ENCODE results near the gene EHBP1.

EHBP1 gene

DNA sequence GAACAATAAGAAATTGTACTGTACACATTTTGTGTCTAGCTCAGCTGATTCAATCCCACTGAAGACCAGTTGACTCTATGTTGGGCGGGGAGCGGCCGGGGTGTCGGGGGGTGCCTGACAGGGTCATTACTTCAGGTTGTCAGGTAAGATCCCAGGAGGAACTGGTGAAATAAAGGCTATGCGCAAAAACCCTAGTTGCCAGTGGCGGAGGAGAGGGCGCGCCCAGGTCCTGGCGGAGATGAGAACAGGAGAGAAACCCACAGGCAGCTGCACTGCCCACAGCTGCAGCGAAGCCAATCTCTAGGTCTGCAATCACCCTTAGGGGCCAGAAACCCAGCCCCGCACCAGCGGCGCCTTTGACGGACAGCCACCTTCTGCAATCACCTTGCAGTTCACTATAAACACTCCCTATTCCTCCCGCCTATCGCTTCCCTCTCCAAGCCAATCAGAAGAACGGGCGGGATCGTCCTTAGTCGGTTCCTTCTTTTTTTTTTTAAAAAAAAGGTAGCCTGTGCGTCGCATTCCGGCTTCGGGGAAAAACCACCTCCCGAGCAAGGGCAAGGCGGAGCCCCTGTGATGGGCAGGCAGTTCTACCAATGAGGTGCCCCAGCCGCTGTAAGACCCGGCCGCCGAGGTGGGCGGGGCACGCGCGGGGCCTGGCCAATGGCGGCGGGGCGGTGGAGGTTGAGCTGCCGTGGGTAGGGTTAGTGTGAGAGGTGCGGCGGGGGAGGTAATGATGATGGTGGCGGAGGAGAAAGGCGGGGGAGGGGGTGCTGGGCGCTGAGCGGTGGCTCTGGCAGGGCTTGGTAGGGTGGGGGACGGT, at the start of gene EHBP1:
TSS of gene EHBP1 (plus strand) at position 707 of the 823 bp plus-strand sequence. CDS start 1,479 bp downstream, outside the sequence.
- peak; percentile 93 for DNase-seq (ENCODE audit: low read depth, low spot score)

DNA sequence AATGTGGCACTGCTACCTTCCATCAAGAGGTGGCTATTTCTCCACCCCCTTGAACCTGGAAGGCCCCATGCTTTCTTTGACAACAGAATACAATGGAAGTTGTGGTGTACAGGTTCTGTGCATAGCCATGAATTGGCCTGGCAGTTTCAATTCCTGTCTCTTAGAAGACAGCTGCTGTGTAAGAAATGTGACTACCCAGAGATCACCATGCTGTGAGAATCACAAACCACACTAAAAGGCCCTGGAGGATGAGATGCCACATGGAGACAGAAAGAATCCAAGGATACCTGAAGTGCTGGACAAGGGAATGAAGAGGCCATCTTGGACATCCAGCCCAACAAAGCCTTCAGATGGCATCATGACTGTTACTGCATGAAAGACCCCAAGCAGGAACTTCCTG, 47.7 kb upstream of the EHBP1 start:
- no peak for DNase-seq (ENCODE audit: low read depth, low spot score)

DNA sequence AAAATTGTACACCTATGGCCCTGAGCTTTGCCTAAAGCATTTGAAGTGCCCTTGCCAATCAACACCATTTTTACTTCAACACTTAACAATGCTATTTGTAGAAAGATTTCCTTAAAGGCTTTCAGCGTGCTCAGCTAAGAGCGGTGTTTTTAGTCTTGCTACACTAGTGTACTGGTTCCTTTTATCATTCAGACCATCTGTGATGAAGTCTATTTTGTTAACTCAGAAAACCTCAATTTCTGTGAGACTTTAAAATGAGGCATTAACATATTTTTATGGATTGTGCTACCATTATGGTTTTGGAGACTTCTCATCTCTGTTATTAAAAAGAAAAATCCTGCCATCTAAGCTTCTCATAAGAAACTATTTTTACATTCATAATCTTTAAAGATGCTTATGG, 46.6 kb upstream of the EHBP1 start:
- DNase-seq (ENCODE audit: low read depth, low spot score), result no peak

DNA sequence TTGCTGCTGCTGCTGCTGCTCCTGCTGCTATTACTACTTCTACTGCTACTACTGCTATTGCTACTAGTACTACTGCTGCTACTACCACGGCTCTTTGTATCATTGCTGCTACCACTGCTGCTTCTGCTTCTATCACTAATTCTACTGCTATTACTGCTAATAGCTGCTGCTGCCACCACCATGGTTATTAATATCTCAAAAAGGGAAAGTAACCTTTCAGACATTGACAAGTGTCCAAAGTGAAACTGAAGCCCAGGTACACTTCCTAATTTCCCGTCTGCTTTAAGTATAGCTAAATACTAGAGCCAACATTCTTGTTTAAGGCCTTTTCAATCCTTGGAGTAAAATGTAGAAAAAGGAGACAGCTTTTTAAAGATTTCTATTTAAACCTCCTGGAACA, 45.4 kb upstream of the EHBP1 start:
- no peak for DNase-seq (ENCODE audit: low read depth, low spot score)

GRCh38 chr2:62660582-62661262, 44.8 kb upstream of the EHBP1 start:
- no peak for DNase-seq (ENCODE audit: low read depth, low spot score)

DNA sequence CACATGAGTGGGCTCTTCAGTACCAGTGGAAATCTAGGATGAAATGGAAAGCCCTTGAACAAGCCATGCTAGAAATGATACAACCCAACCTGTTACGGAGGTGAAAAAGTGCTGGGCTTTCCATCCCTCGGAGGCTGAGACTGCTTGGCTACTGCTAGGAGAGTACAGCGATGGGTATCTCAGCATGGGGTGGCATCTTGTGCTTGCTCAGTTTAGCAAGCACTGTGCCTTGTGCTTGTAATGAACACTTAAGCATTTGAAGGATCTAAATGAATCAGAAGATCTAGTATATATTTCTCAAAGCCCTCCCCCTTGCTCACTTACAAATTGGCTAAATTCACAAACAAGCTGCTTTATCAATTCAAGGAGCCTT, 44.3 kb upstream of the EHBP1 start:
- no peak for DNase-seq (ENCODE audit: low read depth, low spot score)

DNA sequence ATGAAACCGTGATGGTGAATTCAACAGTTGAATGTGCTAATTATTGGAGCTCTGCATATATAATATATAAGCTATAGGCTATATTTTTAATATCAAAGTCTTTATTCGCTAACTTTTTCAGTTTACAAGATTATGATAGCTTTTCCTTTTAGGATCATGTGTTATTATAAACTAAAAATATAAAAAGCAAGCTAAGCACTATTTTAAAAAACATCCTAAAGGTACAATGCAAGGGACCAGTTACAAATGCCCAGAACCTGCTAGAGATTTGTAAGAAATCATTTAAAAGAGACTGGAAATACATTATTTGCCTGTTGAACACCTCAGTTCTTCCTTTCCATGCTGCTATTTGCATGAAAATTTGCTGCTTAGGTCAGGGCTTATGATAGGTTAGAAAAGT, 43.4 kb upstream of the EHBP1 start:
- no peak for DNase-seq (ENCODE audit: low read depth, low spot score)

- no peak for DNase-seq (ENCODE audit: low read depth, low spot score)
Observed at GRCh38 chr2:62662554-62662953, 43.0 kb upstream of the EHBP1 start.

DNA sequence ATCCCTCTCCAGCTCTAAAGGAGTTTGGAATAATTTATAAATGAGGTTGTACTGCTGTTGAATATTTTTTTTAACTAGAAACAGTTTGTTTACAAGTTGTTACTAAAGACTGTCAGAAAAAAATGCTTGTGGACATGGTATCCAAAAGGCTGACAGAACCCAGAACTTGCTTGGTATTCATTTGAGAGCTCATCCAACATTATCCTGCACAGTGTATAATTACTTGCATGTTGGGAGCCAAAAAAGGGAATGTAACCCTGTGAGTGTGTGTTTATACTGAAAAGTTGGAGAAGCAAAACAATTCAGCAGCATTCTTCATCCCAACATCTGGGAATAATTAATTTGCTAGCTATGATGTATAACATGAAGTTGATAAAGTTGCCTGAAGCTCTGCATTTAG, 42.1 kb upstream of the EHBP1 start:
- no peak for DNase-seq (ENCODE audit: low read depth, low spot score)

GRCh38 chr2:62663920-62664795, 41.4 kb upstream of the EHBP1 start:
- DNase-seq (ENCODE audit: low read depth, low spot score), result no peak

- no peak for DNase-seq (ENCODE audit: low read depth, low spot score)
Observed at GRCh38 chr2:62665446-62665845, 40.1 kb upstream of the EHBP1 start.

GRCh38 chr2:62669180-62669579, 36.3 kb upstream of the EHBP1 start:
- DNase-seq (ENCODE audit: low read depth, low spot score), result no peak

DNA sequence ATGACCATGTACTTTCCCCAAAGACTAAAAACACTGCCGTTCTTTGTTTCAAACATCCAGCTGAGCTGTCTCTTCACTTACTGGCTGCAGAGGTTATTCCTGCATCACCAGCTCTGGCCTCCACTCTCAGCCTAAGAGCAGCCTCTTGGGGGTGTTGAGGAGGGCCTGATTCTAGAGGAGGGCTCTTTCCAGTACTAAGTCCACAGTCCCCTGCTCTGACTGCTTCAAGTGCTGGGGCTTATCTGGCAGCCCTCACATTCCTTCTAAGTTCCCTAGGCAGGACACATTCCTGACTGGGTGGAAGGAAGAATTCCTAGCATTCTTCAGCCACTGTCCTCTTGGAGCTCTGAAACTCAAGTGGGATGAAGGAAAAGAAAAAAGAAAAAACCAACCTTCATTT, 32.9 kb upstream of the EHBP1 start:
- DNase-seq (ENCODE audit: low read depth, low spot score), result no peak

DNA sequence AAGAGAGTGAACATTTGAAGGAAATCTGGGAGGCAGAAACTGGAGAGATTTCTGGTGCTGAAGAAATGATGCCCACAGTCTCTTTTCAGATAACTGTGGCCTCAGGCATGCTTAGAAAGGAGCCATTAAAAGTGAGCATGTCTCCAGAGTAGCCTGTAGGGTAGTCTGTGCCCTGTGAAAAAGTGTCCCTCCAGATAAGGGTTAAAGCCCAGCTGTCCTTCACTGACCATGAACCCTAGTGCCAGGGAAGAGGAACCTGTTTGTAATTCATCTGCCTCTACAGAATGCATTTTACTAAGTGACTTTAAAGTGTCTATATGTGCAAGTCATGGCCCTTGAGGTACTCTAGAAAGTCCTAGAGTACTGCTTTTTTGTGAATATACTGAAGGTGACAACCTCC, 30.5 kb upstream of the EHBP1 start:
- no peak for DNase-seq (ENCODE audit: low read depth, low spot score)

GRCh38 chr2:62685256-62685655, 20.3 kb upstream of the EHBP1 start:
- no peak for DNase-seq (ENCODE audit: low read depth, low spot score)

- no peak for DNase-seq (ENCODE audit: low read depth, low spot score)
Observed at GRCh38 chr2:62686012-62686685, 19.4 kb upstream of the EHBP1 start.

GRCh38 chr2:62687636-62688035, 17.9 kb upstream of the EHBP1 start:
- DNase-seq (ENCODE audit: low read depth, low spot score), result no peak

- DNase-seq (ENCODE audit: low read depth, low spot score), result no peak
Observed at GRCh38 chr2:62688771-62689170, 16.7 kb upstream of the EHBP1 start.

DNA sequence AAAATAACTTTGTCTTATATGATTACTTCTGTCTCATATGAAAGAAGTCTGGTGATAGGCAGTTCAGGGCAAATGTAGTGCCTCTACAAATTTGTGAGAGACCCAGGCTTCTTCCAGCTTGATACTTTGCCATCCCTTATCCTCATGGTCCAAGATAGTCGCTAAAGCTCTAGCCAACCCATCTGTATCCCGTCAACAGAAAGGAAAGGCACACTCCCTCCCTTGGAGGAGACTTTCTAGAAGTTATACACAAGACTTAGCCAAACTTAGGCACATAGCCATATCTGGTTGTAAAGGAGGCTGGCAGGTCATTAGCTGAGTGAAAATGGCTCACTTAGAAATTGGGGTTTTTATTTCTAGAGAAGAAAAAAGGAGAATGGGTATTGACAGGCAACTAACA, 14.3 kb upstream of the EHBP1 start:
- DNase-seq (ENCODE audit: low read depth, low spot score), result no peak

DNA sequence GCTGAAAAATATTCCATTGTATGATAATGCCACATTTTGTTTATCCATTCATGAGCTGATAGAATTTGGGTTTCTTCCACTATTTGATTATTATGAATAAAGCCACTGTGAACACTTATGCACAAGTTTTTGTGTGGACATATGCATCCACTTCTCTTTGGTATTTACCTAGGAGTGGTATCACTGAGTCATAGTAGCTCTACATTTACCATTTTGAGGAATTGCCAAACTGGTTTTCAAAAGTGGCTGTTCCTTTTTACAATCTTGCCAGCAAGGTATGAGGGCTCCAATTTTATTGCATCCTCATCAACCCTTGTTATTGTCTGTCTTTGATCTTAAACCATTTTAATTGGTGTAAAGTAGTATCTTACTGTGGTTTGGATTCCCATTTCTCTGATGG, 13.3 kb upstream of the EHBP1 start:
- DNase-seq (ENCODE audit: low read depth, low spot score), result no peak

GRCh38 chr2:62698653-62699052, 6.9 kb upstream of the EHBP1 start:
- no peak for DNase-seq (ENCODE audit: low read depth, low spot score)

- no peak for DNase-seq (ENCODE audit: low read depth, low spot score)
Observed at GRCh38 chr2:62704654-62705006, 883 bp upstream of the EHBP1 start.

Data from activated naive CD8-positive, alpha-beta T cell treated with anti-CD3 and anti-CD28 coated beads, Interleukin-2, amount 50 U/mL, for 16 hours (primary cell).